AG10803 (cell line): ENCODE measurements around the gene AGAP1.
"Not testable (repeated sequence)": the region's sequence is repeated elsewhere in the genome, so short reads cannot be mapped to it uniquely, and the experiment has no call there.

ENCODE experiments used
- DNase-seq: peaks from one replicate; pipeline ENCODE4 v3.0.0; 2010; ENCODE audit warnings: low read depth
- H3K4me3 ChIP-seq: 2 replicates; pipeline ENCODE4 v1.5.1; 2011; ENCODE audit warnings: mild to moderate bottlenecking, low read length, control low read depth
- CTCF ChIP-seq: conservative IDR thresholded peaks from 2 replicates; pipeline ENCODE4 v1.5.1; 2011; ENCODE audit warnings: mild to moderate bottlenecking, low read length, control low read depth, inconsistent platforms

AGAP1 gene

GRCh38 chr2:236089271-236090026 is 595.6 kb downstream of the AGAP1 start:
- peak; percentile 45 for DNase-seq
- H3K4me3 ChIP-seq, result no peak overlapping the region
- TF ChIP-seq CTCF, result no peak

DNA sequence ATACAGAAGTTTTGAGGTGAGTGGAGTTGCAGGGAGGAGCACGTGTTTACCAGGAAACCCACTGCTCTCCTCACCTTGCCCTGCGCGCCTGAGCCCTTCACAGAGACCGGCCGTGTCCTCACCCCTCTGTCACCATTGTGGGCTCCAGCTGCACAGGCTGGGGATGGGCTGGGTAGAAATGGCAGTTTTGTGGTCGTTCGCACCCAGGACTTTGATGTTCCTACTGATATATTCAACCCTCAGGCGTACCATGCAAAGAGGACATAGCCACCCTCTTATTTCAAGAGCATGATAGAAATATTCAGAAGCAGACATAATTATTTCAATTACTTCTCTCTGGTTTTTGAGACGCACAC is 596.2 kb downstream of the AGAP1 start:
- no peak for DNase-seq
- TF ChIP-seq CTCF, result no peak
- no peak overlapping the region for H3K4me3 ChIP-seq

GRCh38 chr2:236090826-236091225 is 597.0 kb downstream of the AGAP1 start:
- H3K4me3 ChIP-seq, DNase-seq: not testable (repeated sequence)

- TF ChIP-seq CTCF, result no peak
- no peak overlapping the region for H3K4me3 ChIP-seq
- no peak for DNase-seq
Observed at GRCh38 chr2:236092714-236093113, 598.9 kb downstream of the AGAP1 start.

DNA sequence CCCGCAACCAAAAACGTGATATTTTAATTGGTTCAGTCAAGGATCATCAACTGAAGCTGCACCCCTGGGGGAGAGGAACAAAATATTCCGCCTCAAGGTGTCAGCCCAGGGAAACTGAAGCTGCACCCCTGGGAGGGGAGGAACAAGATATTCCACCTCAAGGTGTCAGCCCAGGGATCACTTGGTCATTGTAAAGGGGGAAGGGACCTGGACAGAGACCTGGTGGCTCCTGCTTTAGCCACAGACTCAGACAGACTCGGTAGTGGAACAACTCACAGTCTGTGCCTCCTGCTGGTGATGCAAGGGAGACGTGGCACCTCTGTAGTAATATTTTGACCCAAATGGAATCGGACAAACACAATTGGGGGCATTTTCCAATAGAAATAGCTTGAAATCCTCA is 599.3 kb downstream of the AGAP1 start:
- H3K4me3 ChIP-seq, result no peak overlapping the region
- TF ChIP-seq CTCF, result no peak
- no peak for DNase-seq

GRCh38 chr2:236095504-236095903 is 601.7 kb downstream of the AGAP1 start:
- no peak for DNase-seq

GRCh38 chr2:236101311-236101950 is 607.6 kb downstream of the AGAP1 start:
- no peak overlapping the region for H3K4me3 ChIP-seq
- no peak for DNase-seq
- TF ChIP-seq CTCF, result no peak

More at GRCh38 chr2:236095504-236095903, 601.7 kb downstream of the AGAP1 start:
- no peak overlapping the region for H3K4me3 ChIP-seq
- TF ChIP-seq CTCF, result no peak
